Effector memory CD4-positive, alpha-beta T cell (primary cell): ENCODE data around the gene RGS12.
A peak's percentile ranks its signal among the peaks of the same experiment; 100 is the strongest.
"Not testable (repeated sequence)": the region's sequence is repeated elsewhere in the genome, so short reads cannot be mapped to it uniquely, and the experiment has no call there.

Experiments
- DNase-seq, 3 donors: peaks; one replicate each; pipeline ENCODE4 v3.0.0-alpha.2; 2020
- H3K27ac ChIP-seq: 2 replicates; pipeline ENCODE4 v1.7.0; 2013; ENCODE audit warnings: mild to moderate bottlenecking, low read length, moderate library complexity; ENCODE audit not compliant: insufficient read depth, poor library complexity, severe bottlenecking
- H3K27me3 ChIP-seq: replicated peaks from 2 replicates; pipeline ENCODE4 v1.7.0; 2013; ENCODE audit warnings: mild to moderate bottlenecking, low read length; ENCODE audit not compliant: insufficient read depth, control insufficient read depth, poor library complexity, severe bottlenecking
- H3K36me3 ChIP-seq: 2 replicates; pipeline ENCODE4 v1.7.0; 2013; ENCODE audit warnings: mild to moderate bottlenecking, low read length, moderate library complexity; ENCODE audit not compliant: control insufficient read depth, insufficient read depth
- H3K4me1 ChIP-seq: 2 replicates; pipeline ENCODE4 v1.7.0; 2013; ENCODE audit warnings: low read length, mild to moderate bottlenecking; ENCODE audit not compliant: control insufficient read depth, insufficient read depth, poor library complexity, severe bottlenecking
- H3K4me3 ChIP-seq: 2 replicates; pipeline ENCODE4 v1.7.0; 2013; ENCODE audit warnings: low read length, low read depth, mild to moderate bottlenecking; ENCODE audit not compliant: insufficient read depth, poor library complexity, severe bottlenecking
- H3K9me3 ChIP-seq: 2 replicates; pipeline ENCODE4 v1.7.0; 2013; ENCODE audit warnings: mild to moderate bottlenecking, low read length, moderate library complexity; ENCODE audit not compliant: control insufficient read depth

RGS12 gene

GRCh38 chr4:3299122-3299975 is 6.5 kb downstream of the RGS12 start:
- Histone ChIP-seq H3K9me3 (no peaks in the 10 kb centered on the region), H3K27ac (no peak overlapping the region), H3K4me3 (no peak overlapping the region), H3K27me3 (no peaks in the 10 kb centered on the region), H3K36me3 (no peaks in the 10 kb centered on the region), H3K4me1 (peaks cover 27% of the 10 kb centered on the region)
- DNase-seq = no peak

- Histone ChIP-seq H3K27me3 (no peaks in the 10 kb centered on the region), H3K9me3 (no peaks in the 10 kb centered on the region), H3K27ac (no peak overlapping the region), H3K4me1 (peaks cover 27% of the 10 kb centered on the region), H3K36me3 (no peaks in the 10 kb centered on the region), H3K4me3 (no peak overlapping the region)
- DNase-seq = no peak
These were observed 7.3 kb downstream of the RGS12 start for GRCh38 chr4:3299976-3300671.

- not testable (repeated sequence) for H3K4me3 ChIP-seq, DNase-seq, H3K27me3 ChIP-seq, H3K36me3 ChIP-seq, H3K9me3 ChIP-seq, H3K27ac ChIP-seq
- H3K4me1 ChIP-seq = peaks cover 27% of the 10 kb centered on the region
These were observed 8.1 kb downstream of the RGS12 start for GRCh38 chr4:3300882-3301281.

- Histone ChIP-seq H3K4me1 (peaks cover 27% of the 10 kb centered on the region), H3K27me3 (no peaks in the 10 kb centered on the region), H3K27ac (peak overlapping the region; percentile 41), H3K4me3 (peak overlapping the region; percentile 43), H3K9me3 (no peaks in the 10 kb centered on the region), H3K36me3 (no peaks in the 10 kb centered on the region)
- DNase-seq = no peak
These were observed 8.8 kb downstream of the RGS12 start for GRCh38 chr4:3301450-3302172.

GRCh38 chr4:3302173-3302785 is 9.5 kb downstream of the RGS12 start:
- Histone ChIP-seq H3K36me3 (no peaks in the 10 kb centered on the region), H3K9me3 (no peaks in the 10 kb centered on the region), H3K4me1 (peaks cover 27% of the 10 kb centered on the region), H3K27ac (peak overlapping the region; percentile 41), H3K27me3 (no peaks in the 10 kb centered on the region), H3K4me3 (peak overlapping the region; percentile 43)
- peak; percentile 72 to 84 (median 80) for DNase-seq

- Histone ChIP-seq H3K4me1 (peaks cover 27% of the 10 kb centered on the region), H3K27me3 (no peaks in the 10 kb centered on the region), H3K9me3 (no peaks in the 10 kb centered on the region), H3K27ac (peak overlapping the region; percentile 40), H3K36me3 (no peaks in the 10 kb centered on the region), H3K4me3 (peak overlapping the region; percentile 43)
- DNase-seq = peak in 1 of 3 donors; percentile 11
These were observed 10.2 kb downstream of the RGS12 start for GRCh38 chr4:3302786-3303564.

- H3K27ac ChIP-seq = no peak overlapping the region
- H3K9me3 ChIP-seq = no peaks in the 10 kb centered on the region
- H3K4me3 ChIP-seq = no peak overlapping the region
- H3K36me3 ChIP-seq = no peaks in the 10 kb centered on the region
- no peaks in the 10 kb centered on the region for H3K27me3 ChIP-seq
- peaks cover 27% of the 10 kb centered on the region for H3K4me1 ChIP-seq
- DNase-seq = no peak
These were observed 10.7 kb downstream of the RGS12 start for GRCh38 chr4:3303565-3303824.

GRCh38 chr4:3303923-3304710 is 11.3 kb downstream of the RGS12 start:
- Histone ChIP-seq H3K4me3 (no peak overlapping the region), H3K27me3 (no peaks in the 10 kb centered on the region)
- no peak for DNase-seq

More at GRCh38 chr4:3303923-3304710, 11.3 kb downstream of the RGS12 start:
- no peaks in the 10 kb centered on the region for H3K9me3 ChIP-seq
- H3K4me1 ChIP-seq = peaks cover 27% of the 10 kb centered on the region
- no peak overlapping the region for H3K27ac ChIP-seq
- no peaks in the 10 kb centered on the region for H3K36me3 ChIP-seq
